DMS 273 (cell line): ENCODE measurements around the gene SLC49A3.
"Not testable (repeated sequence)": the region's sequence is repeated elsewhere in the genome, so short reads cannot be mapped to it uniquely, and the experiment has no call there.

Experiments used
- DNase-seq: peaks from one replicate; lab custom pipeline; 2025; ENCODE audit not compliant: unreplicated experiment; lab: John Stamatoyannopoulos, UW

SLC49A3 gene

DNA sequence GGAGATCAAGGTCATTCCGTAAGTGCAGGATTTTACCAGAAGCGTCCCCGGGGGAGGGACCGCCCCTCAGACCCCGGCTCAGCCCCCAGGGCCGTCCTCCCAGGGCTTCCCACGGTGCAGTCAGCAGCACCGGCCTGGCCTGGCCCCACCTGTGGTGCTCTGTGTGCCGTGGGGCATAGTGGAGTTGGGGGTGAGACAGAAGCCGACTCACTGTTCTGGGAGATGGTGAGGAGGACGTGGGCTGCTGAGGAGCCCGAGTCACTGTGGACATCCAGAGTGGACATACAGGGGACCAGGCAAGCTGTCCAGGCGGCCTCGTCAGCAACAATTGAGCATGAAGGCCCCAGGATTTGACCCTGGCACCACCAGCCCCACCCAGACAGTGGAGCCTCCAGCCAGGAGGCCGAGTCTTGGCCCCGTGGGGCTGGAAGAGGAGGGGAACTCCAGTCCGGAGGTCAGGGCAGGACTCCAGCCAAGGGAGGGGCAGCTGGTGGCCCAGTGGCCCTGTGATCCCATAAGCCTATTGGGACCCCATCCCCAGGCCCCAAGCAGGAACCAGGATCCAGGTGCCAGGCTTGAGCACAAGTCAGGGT is 34.0 kb downstream of the SLC49A3 start:
- no peak for DNase-seq

- no peak for DNase-seq
Observed at GRCh38 chr4:654503-654845, 34.5 kb downstream of the SLC49A3 start.

- DNase-seq: no peak
Observed at GRCh38 chr4:653831-654502, 35.0 kb downstream of the SLC49A3 start.

DNA sequence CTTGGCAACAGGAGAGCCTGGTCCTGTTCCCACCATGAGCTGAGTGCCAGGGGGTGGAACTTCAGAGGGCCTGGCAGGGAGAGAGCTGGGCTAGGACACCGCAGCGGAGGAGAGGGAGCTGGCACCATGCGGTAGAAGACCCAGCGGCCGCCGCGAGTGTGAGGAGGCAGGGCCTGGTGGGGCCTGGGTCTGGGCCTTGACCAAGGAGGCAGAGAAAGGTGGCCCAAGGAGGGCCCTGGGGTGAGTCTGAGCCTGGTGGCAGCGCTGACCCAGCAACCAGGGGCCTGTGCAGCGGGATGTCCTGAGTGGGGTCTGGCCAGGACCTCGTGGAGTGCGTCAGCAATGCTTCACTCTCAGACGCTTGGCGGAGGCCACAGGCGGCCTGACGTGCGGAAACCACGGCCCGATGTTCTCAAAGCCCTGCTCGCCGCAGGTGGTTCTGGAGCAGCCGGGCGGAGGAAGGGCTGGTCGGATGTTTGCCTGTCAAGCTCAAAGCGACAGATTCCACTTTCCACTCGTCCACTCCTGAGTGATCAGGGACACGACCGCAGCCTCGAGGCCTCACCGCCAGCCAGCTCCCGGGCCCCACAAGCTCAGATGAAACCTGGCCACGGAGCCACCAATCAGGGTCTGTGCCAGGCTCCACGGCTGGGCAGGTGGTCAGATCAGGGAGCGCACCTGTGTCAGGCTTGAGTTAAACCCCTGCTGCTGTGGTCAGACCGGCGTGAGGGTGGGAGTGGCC is 35.7 kb downstream of the SLC49A3 start:
- DNase-seq: no peak

DNA sequence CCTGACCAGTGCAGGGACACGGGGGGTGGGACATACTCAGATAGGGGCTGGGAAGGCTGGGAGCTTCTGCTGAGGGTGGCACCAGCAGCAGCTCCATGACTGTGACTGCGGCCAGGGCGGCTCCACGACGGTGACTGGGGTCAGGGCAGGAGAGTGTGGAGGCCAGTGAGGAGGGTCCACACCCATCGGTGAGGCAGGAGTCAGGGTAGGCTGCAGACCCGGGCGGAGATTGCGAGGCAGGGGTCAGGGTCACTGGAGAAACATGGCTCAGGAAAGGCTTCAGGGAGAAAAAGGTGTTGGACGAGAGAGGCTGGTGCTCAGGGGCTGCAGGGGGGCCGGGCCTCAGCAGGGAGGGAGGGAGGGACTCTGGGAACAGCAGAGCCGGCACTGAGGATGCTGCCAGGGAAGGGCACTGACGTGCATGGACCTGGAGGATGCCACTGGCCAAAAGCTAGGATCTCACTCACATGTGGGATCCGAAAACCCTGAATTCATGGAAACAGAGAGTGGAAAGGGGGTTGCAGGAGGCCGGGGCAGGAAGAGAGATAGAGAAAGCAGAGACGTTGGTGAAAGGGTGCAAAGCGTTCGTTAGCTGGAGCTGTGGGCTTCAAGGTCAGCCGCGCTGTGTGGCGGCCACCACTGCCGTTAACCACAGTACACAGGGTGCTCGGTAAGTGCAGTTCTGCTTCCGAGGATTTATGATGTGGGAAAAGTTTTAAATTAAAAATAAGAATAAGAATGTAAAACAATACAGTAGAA is 36.9 kb downstream of the SLC49A3 start:
- no peak for DNase-seq

DNA sequence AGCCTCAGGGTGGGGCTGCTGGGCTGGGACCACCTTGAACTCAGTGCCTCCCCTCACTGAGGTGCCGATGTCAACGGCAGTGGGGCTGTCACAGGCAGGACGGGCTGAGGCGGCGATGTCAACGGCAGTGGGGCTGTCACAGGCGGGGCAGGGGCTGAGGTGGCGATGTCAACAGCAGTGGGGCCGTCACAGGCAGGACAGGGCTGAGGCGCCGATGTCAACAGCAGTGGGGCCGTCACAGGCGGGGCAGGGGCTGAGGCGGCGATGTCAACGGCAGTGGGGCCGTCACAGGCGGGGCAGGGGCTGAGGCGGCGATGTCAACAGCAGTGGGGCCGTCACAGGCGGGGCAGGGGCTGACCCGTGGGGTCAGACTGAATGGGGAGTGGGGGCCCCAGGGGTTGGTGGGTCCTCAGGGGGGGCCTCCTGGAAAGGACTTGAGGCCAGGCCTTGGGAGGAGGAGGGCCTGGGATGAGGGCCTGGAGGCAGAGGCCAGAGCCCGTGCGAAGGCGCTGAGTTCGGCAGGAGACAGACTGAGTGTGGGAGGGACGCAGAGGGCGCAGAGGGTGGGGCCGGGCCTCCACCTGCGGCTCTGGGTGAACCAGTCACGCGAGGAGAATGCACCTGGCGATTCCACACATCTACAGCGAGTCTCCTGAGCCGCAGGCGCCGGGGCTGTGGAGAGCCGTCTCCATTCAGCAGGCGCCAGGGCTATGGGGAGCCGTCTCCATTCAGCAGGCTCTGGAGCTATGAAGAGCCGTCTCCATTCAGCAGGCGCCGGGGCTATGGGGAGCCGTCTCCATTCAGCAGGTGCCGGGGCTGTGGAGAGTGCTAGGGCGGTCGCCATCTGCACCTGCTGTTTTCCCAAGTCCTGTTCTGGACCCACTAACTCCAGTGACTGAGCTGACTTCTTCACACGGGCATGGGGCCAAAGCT is 37.7 kb downstream of the SLC49A3 start:
- peak; percentile 17 for DNase-seq

DNA sequence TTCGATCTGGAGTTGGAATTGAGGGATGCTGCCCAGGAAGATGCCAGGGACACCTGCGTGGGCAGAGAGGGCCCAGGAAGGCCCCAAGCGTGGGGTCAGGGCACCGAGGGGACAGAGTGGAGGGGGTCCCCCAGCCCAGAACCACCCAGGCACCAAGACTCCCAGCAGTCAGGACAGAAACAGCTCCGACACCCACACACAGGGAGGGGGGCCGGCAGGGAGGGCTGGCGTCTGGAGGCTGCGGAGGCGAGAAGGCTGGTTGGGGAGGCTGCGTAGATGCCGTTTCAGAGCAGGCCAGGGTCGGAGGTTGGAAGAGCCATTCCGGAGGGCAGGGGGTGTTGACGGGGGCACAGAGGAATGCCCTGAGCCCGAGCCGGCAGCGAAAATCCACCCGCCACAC is 38.5 kb downstream of the SLC49A3 start:
- DNase-seq: no peak

DNA sequence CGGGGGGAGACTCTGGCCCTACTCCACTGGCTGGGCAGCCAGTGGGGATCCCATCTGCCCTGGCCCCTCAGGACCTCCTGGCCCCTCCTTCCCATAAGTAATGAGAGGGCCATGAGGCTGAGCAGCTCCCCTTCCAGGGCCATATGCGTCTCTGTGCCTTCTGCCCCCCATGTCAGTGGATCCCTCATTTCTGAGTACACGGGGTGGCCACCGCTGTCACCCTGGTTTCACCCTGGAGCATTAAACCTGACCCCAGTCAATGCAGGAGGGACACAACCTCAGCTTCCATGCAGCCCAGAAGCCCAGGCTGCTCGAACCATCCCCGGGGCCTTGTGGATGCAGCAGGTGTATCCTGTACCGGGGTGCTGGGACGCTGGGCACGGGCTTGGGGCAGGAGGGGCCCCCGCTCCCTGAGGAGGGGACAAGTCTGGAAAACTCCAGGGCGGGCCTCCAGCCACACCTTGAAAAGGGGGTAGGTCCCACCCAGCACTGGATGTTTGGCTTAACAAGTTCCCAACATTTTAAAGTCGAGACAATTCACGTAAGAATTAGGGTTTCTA is 39.1 kb downstream of the SLC49A3 start:
- no peak for DNase-seq

GRCh38 chr4:649293-649625 is 39.7 kb downstream of the SLC49A3 start:
- DNase-seq: no peak

- DNase-seq: no peak
Observed at GRCh38 chr4:648579-649292, 40.2 kb downstream of the SLC49A3 start.

DNA sequence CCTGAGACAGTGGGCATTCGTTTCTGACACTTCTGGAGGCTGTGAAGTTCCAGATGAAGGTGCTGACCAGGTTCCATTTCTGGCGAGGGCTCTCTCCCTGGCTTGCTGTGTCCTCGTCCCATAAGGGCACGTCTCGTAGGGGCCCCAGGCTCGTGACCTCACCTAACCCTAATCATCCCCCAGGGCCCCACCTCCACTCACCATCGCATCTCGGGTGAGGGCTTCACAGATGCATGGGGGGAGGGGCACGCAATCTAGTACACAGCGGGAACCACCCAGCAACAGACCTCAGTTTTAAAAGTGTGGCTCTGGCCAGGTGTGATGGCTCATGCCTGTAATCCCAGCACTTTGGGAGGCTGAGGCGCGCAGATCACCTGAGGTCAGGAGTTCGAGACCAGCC is 41.5 kb downstream of the SLC49A3 start:
- DNase-seq: no peak

- no peak for DNase-seq
Observed at GRCh38 chr4:646460-646859, 42.5 kb downstream of the SLC49A3 start.

- DNase-seq: not testable (repeated sequence)
Observed at GRCh38 chr4:642366-642765, 46.6 kb downstream of the SLC49A3 start.

DNA sequence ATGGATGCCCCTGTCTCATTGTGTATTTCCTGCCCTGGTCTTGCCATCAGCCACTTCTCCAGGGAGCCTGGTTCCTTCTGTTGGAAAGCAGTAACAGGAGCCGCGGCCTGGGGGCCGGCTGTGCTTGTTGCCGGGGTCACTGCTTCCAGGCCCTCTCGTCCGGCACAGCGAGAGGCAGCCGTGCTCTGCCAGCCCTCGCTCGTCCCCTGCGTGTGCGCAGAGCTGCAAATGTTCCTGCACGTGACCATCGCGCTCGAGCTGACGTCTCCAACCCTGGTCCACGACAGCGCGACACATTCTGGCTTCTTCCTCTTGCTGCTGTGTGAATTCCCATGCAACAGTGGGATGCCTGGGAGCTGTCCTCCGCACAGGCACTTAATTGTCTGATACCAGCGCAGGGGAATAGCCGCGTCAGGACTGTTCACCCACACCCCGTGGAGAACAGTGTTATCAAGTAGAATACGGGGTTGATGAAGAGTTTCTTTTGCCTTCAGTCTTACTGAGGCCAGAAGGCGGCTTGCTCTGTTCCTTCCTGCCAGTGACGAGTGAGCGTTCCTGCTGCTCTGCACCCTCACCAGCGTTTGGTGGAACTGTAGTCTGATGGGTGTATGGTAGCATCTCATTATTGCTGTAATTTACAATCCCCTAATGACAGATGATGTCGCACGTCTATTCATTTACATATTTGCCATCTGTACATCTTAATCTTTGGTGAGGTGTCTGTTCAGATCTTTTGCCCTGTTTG is 51.2 kb downstream of the SLC49A3 start:
- peak; percentile 56 for DNase-seq

DNA sequence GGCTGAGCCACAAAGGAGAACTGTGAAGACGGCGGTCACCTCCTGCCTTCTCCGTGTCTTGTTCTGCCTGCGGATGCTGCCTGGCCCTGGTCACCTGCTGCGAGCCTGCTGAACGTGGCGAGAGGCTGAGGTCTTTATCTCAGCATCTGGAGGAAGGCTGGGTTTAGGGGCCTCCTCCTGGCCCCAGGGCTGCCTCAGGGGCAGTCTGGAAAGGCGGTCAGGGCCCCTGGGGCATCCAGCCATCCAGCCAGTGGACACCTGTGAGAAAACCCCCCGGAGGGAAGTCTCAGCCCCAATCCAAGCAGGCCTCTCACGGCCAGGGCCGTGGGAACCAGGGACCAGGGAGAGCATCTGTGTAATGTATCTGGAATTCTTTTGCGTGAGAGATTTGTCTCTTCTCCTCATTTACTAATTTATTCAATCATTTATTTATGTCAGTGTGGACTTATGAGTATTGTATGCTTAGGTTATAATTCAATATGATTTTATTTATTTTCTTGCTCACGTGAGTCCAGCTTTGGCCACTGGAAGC is 52.3 kb downstream of the SLC49A3 start:
- DNase-seq: no peak

- no peak for DNase-seq
Observed at GRCh38 chr4:635851-636627, 52.9 kb downstream of the SLC49A3 start.

GRCh38 chr4:635066-635835 is 53.7 kb downstream of the SLC49A3 start:
- not testable (repeated sequence) for DNase-seq
